Fibroblast of skin of left quadriceps (primary cell): ENCODE results near the gene MLNR.

Source experiments
- DNase-seq, 2 experiments: peaks; one replicate each; pipeline ENCODE4 v3.0.0-alpha.2; 2013; ENCODE audit warnings: low read depth in 2 of 2

The MLNR gene, protein sequence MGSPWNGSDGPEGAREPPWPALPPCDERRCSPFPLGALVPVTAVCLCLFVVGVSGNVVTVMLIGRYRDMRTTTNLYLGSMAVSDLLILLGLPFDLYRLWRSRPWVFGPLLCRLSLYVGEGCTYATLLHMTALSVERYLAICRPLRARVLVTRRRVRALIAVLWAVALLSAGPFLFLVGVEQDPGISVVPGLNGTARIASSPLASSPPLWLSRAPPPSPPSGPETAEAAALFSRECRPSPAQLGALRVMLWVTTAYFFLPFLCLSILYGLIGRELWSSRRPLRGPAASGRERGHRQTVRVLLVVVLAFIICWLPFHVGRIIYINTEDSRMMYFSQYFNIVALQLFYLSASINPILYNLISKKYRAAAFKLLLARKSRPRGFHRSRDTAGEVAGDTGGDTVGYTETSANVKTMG

DNA sequence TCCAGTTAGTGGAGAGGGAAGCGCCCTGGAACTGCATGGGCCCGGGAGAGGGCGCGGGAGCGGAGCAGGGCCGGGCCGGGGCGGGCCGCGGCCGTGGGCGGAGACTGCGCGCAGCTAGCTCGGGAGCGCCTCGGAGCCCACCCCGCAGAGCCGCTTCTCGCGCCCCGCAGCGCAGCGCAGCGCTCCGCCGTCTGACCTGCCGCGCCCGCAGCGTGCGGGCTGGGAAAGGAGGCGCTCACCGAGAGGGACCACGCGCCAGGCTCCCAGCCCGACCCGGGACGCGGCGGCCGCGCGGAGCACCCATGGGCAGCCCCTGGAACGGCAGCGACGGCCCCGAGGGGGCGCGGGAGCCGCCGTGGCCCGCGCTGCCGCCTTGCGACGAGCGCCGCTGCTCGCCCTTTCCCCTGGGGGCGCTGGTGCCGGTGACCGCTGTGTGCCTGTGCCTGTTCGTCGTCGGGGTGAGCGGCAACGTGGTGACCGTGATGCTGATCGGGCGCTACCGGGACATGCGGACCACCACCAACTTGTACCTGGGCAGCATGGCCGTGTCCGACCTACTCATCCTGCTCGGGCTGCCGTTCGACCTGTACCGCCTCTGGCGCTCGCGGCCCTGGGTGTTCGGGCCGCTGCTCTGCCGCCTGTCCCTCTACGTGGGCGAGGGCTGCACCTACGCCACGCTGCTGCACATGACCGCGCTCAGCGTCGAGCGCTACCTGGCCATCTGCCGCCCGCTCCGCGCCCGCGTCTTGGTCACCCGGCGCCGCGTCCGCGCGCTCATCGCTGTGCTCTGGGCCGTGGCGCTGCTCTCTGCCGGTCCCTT lies at the start of gene MLNR:
TSS of gene MLNR (plus strand) at position 303 of the 820 bp plus-strand sequence. CDS start at position 303, 0 bp downstream.
- no peak for DNase-seq

DNA sequence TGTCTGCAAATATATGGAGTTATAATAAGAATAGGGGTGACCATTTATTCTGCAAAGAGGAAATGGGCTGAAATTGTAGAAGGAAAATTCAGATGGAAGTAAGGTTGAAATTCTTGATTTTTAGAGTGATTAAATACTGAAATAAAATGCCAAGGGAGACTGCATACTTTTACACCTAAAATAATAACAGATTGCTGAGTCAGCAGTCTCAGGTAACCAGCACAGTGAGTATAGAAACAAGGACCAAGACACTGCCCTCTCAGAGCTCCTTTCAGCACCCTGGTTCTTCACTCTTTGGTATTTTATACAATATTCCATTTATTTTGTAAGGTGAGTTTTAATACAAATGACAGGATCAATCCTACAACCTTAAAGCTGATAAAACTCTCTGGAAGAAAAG lies 48.8 kb upstream of the MLNR start:
- DNase-seq, result no peak

DNA sequence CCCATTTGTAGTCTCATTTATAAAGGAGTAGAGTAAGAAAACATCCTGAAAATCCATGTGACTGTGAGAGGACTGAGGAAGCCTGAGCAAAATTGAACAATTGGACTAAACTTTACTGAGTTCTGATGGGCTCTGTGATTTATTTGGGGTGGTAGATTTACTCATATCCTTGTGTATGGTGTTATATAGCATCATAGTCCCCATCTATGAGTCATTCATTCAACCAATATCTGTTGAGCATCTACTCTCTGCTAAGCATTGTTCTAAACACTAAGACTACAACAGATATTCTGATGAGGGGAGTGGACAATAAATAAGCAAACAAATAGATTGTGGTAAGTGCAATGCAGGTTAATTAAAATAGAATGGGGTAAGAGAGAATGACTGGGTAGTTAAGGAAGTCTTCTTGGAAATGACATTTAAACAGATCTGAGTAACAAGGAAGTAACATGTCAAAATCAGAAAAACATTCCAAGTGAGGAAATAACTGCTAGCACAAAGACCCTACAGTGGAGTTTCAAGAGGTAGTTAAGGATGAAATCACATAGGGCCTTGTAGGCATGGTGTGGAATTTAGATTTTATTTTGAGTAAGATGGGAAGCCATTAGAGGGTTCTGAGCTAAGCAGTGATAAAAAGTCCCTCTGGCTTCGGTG lies 36.3 kb upstream of the MLNR start:
- no peak for DNase-seq

DNA sequence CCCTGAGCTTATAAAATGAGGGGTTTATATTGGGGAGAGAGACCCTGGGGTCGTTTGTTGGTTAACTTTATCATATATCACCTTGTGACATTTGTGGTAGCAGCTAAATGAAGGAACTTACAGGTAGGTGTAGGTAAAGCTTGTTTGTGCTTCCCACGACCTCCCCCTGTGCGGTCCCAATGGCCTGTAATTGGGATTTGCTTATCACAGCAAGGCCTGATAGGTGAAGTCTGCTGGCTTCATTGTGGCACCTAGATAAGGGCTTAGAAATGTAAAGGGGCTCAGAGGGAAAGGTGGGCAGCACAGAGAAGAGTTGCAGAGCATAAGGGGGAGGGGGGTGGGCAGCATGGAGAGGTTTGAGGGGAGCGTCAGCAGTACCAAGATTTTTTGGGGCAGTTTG lies 35.5 kb upstream of the MLNR start:
- DNase-seq, result no peak

DNA sequence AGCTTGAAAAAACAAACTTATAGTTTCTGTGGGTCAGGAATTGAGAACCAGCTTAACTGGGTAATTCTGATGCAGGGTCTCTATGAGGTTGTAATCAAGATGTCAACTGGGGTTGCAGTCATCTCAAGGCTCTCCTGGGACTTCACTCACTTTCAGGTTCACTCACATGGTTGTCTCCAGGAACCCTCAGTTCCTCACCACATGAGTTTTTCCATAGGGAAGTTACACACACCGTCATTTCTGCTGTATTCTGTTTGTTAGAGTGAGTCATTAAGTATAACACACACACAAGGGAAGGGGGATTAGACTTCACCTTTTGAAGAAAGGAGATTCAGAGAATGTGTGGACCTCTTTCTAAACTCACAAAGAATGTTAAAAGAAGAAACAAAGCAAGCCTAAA lies 34.9 kb upstream of the MLNR start:
- no peak for DNase-seq

DNA sequence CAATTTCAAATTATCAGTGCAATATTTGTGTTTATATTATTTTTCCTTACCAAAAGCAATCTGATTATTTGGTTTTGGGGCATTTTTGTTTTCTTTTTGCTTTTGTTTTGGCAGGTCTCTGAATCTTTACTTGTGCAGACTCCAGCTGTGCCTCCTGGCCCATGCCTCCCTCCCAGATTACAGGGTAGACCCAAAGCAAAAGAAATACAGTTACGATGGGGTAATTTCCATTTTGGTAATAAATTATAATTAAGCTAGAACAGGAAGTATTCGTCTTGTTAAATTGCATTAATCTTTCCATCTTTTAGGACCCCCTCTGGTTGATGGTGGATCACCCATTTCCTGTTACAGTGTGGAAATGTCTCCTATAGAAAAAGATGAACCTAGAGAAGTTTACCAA lies 29.2 kb upstream of the MLNR start:
- DNase-seq, result no peak

DNA sequence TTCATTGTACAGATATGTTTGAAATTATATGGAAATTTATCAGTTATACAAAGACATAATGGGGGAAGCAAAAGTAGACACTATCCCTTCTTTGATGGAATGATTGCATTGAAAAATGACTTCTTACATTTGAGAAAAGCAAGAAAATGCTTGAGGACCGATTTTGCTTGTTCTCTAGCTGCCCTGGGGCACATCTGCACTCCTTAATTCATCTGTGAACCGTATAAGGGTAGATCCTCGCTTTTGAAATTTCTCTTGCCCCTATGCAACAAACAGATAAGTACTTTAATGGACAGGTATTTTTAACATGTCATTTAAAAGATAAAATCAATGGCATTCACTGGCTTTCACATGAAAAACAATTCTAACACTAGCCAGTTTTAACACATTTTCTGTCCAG lies 13.5 kb upstream of the MLNR start:
- DNase-seq, result no peak

DNA sequence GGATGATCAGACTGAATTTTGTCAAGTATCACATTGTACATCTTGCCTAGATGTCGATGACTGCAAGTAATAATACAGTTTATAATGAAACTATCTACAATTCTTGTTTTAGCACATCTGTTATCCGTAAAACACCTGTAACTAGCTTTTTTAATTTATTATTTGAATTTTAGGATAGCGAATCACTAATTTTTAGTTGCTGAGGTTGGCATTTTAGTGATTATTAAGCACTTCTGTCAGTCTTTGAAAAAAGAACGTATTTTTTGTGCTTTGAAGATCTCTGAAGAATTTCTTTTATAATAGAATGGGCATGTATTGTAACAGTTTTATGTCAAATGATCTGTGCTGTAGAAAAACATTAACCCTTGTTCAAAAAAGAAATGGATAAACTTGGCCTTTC lies 11.5 kb upstream of the MLNR start:
- no peak for DNase-seq

DNA sequence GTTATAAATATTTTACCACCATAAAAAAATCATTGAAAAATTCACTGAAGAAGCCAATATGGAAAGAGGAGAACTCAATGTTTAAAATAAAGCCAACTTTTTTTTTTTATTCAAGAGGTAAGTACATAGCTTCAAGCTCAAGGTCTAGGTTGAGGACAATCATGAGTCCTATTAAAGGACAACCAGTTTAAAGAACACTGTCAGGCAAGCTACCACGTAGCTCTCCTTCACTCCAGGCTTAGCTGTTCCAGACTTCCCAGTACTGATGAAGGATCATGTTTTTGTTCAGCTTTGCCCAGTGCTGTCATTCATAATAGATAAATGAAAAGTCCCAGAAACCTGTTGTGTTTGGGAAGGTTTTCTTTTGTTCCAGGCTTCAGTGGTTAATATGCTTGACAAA lies 10.0 kb upstream of the MLNR start:
- DNase-seq, result no peak

DNA sequence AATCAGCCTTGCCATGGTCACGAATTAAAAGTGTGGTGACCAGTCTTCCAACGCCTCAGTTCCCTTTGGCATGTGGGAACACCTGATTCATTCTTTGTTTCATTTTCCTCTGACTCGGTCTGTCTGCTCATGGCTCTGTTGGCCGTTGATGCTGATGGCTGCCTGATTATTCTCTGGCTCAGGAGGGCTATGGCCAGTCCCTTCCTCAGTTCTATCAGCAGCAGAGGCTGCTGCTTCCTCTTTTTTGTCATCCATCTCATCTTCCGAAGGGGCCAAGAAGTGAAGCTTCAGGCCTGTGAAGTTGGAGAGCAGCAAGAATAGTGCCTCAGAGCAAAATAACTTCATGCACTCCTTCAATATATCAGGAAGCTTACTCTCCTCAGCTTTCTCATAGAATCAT lies 9.5 kb upstream of the MLNR start:
- DNase-seq, result no peak

DNA sequence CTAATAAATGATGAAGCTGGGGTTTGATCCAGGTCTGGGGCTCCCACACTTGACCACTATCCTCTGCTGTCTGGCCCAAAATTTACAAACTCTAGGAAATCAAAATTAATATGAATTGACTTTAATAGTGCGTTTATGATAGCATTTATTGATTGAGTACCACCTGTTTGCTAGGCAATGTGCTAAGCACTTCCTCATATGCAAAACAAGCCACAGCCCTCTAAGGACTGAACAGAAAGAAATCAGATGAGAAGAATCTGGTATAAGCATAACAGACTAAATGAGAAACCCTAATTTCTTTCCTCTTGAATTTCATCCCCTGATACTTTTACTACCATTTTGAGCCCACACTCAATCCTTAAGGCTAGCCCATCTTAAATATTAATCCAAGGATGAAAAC lies 6.6 kb upstream of the MLNR start:
- no peak for DNase-seq

DNA sequence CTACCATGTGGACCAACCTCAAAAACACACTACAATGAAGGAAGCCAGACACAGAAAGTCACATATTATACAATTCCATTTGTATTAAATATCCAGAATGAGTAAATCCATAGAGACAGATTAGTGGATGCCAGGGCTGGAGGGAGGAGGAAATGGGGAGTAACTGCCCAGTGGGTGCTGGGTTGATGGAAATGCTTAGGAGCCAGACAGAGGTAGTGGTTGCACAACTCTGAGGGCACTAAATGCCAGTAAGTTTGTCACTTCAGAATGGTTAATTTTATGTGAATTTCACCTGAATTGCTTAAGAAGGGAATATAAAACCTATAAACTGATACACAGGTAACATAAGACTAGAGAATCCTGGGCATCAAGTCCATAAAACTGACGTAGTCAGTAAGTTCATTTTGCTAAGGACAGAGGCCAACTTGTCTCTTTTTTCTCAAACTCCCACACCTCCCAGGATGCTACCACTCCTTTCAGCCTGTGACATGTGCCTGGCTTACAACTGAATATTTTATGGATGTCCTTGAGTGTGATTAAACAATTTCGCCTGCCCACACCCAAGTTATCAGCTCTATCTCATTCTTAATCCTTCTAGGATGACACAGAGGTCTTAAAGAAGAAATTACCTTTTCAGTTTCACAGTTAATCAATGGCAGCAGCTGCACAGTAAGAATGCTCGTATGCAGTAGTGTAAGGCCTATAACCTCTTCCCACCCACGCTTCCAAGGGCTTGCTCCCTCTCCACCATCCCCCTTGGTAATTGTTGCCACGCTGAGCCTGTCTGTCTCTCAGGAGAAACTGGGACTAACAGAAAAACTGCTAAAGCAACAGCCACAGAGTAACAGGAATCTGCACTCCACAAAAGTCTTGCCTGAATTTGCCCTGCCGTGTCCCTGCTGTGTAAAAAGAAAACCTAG lies 5.9 kb upstream of the MLNR start:
- no peak for DNase-seq

DNA sequence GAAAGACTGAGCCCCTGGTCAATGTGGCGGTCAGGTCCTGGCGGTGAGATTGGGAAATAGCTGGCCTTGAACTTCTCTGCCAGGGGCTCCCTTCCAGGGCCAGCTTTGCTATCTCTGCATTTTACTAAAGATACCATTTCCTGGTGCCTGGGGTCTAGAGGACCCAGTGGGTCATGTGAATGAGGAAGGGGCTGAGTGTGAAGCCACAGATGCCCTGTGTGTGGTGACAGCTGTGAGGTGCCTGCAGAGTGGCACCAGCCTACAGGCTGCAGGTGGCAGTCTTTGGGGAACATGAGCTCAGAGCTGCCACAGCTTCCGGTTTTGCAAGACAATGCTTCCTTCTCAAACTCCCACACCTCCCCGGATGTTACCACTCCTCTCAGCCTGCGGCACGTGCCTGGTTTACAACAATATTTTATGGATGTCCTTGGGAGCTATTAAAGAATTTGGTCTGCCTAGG lies 5.2 kb upstream of the MLNR start:
- no peak for DNase-seq

DNA sequence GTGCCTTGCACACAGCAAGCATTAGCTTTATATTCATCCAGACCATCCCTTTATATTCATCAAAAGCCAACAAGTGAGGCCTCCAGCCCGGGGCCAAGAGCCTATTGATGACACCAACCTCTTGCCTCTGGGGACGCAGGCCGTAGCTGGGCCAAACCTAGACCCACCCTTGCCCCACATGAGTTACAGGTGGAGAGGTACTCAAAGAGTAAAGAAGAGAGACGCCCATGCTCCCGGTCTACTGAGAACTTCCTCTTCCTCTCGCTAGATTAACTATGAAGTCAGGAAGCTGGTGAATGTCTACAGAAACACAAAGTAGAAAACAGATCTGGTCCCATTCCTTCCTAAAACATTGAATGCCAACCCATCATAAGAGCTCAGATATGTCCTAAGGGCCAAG lies 3.8 kb upstream of the MLNR start:
- DNase-seq, result no peak

DNA sequence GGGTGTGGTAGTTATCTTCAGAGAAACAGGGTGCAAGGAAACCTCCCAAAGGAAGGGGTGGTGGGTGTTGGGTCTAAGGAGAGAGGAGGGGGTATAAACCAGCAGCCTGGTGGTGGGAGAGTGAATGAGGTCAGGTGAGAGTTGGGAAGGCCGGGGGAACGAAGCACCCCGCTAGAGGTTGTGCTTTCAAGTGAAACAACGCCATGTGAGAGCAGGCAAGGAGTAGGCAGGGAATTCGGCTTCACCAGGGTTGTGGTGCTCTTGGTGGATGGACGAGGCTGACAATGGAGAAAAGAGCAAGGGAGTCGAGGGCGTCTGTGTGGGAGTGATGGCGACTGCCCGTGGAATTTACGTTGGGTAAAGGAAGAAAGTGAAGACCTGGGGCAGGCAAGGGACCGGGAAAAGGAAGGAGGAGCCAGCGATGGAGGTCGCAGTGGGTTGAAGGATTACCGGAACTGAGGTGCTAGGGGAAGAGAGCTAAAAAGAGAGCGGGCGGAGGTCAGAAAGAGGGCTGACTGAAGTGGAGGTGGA lies 2.1 kb upstream of the MLNR start:
- DNase-seq, result no peak

DNA sequence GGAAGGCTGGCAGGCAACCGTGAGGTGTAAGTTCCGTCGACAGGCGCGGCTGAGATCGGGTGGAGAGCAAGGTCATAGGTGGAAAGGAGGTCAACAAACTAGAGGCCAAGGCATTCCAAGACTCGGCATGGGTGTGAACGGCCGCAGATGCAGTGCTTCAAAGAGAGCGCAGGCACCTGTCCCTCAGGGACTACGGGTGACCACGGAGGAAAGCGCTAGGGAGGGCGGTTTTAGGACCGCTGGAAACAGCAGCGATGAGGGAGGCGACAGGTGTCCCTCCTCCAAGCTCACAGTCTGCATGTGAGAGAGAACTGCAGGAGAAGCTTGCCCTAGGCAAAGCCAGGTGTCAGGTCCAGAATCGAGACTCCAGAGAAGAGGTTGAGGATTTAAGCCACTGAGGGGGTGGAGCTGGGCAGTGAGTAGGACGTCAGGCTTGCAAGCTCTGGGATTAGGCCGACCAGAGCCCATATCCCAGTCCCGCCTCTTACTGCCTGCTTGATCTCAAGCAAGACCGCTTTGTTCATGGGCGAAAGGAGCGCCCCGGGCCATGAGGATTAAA lies 1.6 kb upstream of the MLNR start:
- no peak for DNase-seq

DNA sequence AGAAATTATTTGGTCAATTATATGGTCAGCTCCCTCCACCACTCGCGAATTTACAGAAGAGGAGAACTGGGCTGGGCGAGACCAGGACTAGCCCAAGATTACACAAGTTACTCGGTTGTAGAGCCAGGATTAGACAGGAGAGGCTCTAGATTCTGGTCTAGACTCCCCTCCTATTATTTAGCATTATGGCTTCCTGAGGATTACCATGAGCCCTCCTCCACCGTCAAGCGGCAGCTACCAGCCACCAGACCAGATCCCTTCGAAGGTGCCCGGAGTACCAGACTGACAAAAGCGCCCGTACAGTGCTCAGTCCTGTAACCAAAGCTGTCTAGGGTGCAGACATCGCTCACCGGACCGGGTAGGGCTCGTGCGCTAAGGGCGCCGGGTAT lies 497 bp upstream of the MLNR start:
- no peak for DNase-seq

DNA sequence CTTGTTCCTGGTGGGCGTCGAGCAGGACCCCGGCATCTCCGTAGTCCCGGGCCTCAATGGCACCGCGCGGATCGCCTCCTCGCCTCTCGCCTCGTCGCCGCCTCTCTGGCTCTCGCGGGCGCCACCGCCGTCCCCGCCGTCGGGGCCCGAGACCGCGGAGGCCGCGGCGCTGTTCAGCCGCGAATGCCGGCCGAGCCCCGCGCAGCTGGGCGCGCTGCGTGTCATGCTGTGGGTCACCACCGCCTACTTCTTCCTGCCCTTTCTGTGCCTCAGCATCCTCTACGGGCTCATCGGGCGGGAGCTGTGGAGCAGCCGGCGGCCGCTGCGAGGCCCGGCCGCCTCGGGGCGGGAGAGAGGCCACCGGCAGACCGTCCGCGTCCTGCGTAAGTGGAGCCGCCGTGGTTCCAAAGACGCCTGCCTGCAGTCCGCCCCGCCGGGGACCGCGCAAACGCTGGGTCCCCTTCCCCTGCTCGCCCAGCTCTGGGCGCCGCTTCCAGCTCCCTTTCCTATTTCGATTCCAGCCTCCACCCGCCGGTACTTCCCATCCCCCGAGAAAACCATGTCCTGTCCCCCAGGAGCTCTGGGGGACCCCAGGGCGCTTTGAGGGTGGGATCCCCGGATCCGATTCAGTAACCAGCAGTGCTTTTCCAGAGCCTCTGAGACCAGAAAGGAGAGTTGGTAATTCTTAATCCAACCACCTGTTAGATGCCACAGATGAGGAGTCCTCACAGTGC lies 885 bp downstream of the MLNR start:
- no peak for DNase-seq

DNA sequence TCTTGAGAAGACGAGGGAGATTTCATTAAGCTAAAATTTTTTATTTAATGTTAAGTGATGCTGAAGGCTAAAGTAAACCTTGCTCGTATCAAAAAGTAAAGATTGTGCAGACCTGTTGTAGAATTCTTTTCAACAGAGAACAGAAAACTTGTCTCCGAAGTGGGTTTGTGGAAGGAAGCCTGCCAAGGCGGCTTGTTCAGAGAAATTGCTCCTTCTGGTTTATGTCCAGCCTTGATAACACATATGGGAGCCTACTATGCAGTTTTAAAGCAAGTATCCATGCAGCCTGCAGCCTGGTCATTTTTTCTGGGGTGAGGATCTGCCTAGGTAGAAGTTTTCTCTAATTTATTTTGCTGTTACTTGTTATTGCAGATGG lies 1.4 kb downstream of the MLNR start:
- no peak for DNase-seq
